Skeletal muscle tissue (tissue), 4 donors: Measurements from ENCODE around the gene NDRG4. TPM values are rescaled to one million over a fixed set of nuclear protein-coding genes. Genes with fewer than 3 reads are reported as not detected.
A peak's percentile ranks its signal among the peaks of the same experiment; 100 is the strongest.

ENCODE experiments used
- H3K27ac ChIP-seq: one replicate; pipeline ENCODE4 v1.7.0; 2013; ENCODE audit warnings: mild to moderate bottlenecking, low read depth, low read length, inconsistent platforms
- H3K27me3 ChIP-seq, 3 donors: one replicate each; pipeline ENCODE4 v1.7.0; 2013; ENCODE audit warnings: low read length in 3 of 3; ENCODE audit not compliant: control insufficient read depth in 3 of 3, insufficient read depth in 3 of 3
- H3K36me3 ChIP-seq, 3 donors: one replicate each; pipeline ENCODE4 v1.7.0; 2013; ENCODE audit warnings: low read length in 3 of 3; ENCODE audit not compliant: control insufficient read depth in 3 of 3, insufficient read depth in 3 of 3
- H3K4me1 ChIP-seq, 3 donors: one replicate each; pipeline ENCODE4 v1.7.0; 2013; ENCODE audit warnings: low read length in 3 of 3, mild to moderate bottlenecking in 3 of 3; ENCODE audit not compliant: control insufficient read depth in 3 of 3, insufficient read depth in 3 of 3
- H3K4me3 ChIP-seq, 3 donors: one replicate each; pipeline ENCODE4 v1.7.0; 2013; ENCODE audit warnings: low read length in 3 of 3
- H3K9ac ChIP-seq, 3 donors: one replicate each; pipeline ENCODE4 v1.7.0; 2013; ENCODE audit warnings: low read length in 3 of 3, mild to moderate bottlenecking in 3 of 3, moderate library complexity in 2 of 3, low read depth in 1 of 3
- H3K9me3 ChIP-seq, 3 donors: one replicate each; pipeline ENCODE4 v1.7.0; 2013; ENCODE audit warnings: low read length in 3 of 3; ENCODE audit not compliant: control insufficient read depth in 3 of 3
- total RNA-seq: library from RNA; depleted of rRNA; stranded (reverse); fragments of >200 nt; gene quantifications from one replicate; pipeline ENCODE4 v1.2.3, GENCODE V29; 2014
- donor health status: Osteomylitis.

NDRG4 gene
- total RNA-seq, 1 donor from 2014 or later: 11.5 TPM

DNA sequence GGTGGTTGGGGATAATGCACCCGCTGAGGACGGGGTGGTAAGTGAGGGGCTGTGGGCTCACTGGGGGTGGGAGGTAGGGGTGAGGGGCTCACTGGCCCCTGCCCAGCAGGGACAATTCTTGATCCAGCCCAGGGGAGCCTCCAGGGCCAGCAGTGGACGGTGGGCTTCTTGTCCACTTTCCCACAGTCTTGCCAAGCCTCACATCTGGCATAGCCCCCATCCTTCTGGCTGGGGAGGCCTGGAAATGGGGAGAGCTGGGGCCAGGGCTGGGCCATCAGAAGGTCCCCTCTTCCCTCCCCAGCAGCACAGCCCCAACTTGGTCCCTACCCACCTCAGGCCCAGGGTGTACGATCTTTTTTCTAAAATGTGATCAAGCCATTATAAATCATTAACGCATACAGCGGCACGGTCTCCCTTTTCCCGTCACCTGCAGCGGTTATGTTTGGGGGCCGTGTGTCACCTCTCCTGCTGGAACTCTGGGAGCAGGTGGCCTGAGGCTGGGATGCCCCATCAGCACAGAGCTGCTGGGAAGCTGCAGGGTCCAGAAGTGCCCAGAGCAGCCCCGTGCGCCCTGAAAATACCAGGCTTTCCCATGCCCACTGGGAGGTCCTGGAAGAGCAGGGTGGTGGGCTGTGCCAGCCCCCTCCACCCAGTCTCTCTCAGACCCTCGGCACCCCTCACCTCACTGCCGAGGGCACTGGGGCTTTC, 8.2 kb downstream of the NDRG4 start:
- no peak overlapping the region for H3K4me3 ChIP-seq
- H3K27ac ChIP-seq: no peak overlapping the region
- H3K4me1 ChIP-seq: peaks cover 0 to 10% (median 3%) of the 10 kb centered on the region in 3 donors
- H3K36me3 ChIP-seq: no peaks in the 10 kb centered on the region
- H3K9ac ChIP-seq: no peak overlapping the region
- H3K9me3 ChIP-seq: no peaks in the 10 kb centered on the region
- peaks cover 12 to 16% (median 14%) of the 10 kb centered on the region in 3 donors for H3K27me3 ChIP-seq

DNA sequence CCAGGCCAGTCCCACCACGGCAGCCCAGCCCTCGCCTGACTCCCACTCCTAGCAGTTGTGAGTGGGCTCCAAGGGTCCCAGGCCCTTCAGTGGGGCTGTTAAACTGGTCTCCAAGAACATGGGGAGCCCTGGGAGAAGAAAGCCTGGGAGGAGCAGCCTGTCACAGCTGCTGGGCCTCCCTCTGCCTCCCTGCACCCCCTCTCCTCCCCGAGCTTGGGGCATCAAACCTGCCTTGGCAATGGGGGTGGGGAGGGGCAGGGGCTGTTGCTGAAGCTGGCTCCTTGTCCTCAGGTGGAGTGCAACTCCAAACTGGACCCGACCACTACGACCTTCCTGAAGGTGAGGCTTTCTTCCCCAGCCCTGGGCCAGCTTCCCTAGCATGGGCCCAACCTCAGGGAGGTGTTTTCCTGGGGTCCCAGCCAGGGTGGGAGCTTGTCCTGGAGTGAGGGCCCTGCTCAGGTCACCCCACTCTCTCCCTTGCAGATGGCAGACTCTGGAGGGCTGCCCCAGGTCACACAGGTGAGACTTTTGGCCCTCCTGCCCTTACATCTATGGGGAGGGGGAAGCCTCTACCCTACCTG, 8.8 kb downstream of the NDRG4 start:
- Histone ChIP-seq H3K4me3 (no peak overlapping the region), H3K4me1 (peaks cover 0 to 10% (median 3%) of the 10 kb centered on the region in 3 donors), H3K27me3 (peaks cover 7 to 13% (median 7%) of the 10 kb centered on the region in 3 donors), H3K27ac (no peak overlapping the region), H3K9me3 (no peaks in the 10 kb centered on the region), H3K9ac (no peak overlapping the region), H3K36me3 (no peaks in the 10 kb centered on the region)

DNA sequence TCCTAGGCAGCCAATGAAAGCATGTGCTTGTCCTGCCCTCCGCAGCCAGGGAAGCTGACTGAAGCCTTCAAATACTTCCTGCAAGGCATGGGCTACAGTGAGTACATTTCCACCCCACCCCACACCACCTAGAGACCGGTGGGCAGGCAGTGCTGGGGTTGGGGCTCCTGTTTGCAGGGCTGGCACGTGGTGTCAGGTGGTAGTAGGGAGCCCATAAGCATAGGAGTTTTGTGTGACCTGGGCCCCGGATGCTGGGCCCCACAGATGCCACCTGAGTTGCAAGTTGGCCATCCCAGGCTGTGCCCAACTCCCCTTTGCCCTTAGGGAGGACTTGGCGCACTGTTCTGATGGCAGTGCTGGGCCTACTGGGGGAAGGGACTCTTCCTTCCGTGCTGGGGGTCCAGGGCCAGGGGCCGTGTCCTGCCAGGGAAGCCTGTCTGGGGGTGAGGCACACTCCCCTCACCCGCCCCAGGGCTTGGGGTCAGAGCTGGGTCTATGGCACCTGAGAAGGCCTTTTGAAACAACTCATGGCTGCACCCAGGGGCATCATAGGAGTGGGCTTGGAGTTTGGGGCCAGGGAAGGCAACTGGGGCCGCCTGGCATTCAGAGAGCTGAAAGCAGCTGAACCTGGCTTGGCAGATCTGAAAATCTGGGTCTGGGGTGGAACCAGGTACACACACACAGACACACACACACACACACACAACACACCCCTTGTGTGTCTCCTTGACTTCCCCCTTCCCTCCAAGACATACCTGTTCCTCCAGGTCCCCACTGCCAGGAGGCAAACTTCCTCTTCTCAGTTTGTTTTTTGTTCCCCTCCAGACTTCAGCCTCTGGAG, 9.5 kb downstream of the NDRG4 start:
- peaks cover 0 to 10% (median 3%) of the 10 kb centered on the region in 3 donors for H3K4me1 ChIP-seq
- H3K4me3 ChIP-seq: no peak overlapping the region
- H3K27ac ChIP-seq: no peak overlapping the region
- H3K9me3 ChIP-seq: no peaks in the 10 kb centered on the region
- no peaks in the 10 kb centered on the region for H3K36me3 ChIP-seq
- H3K27me3 ChIP-seq: peaks cover under 1 to 11% (median 5%) of the 10 kb centered on the region in 3 donors
- H3K9ac ChIP-seq: no peak overlapping the region

DNA sequence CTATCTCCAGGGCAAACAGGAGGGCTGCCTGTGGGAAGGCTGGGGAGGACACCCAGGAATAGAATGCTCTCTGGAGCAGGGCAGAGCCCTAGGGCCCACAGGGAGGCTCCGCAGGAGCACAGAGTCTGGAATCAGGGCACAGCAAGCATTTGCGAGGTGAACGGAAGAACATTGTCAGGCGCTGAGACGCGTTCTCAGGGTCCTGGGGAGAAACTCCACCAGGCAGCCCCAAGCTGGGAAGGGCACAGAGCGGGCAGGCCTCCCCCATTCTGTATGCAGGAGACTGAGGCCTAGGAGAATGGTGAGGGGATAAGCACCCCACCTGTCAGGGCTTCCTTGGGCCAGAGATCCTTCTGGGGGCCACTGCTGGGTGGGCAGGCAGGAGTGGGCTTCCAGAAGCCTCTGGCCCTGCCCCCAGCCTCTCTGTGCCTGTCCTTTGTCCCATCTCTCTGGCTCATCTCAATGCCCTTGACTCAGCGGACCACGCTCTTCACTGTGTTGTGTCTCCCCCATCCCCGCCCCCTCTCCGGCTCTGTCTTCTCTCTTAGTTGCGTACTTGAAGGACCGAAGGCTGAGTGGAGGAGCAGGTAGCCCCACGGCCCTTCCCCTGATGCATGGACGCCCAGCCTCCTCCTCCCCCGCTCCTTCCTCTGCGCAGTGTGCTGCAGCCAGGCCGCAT, 10.3 kb downstream of the NDRG4 start:
- Histone ChIP-seq H3K27ac (no peak overlapping the region), H3K4me3 (no peak overlapping the region), H3K4me1 (peaks cover 5 to 16% (median 7%) of the 10 kb centered on the region in 3 donors), H3K9ac (no peak overlapping the region), H3K36me3 (no peaks in the 10 kb centered on the region), H3K27me3 (peaks cover 0 to 11% (median 5%) of the 10 kb centered on the region in 3 donors), H3K9me3 (no peaks in the 10 kb centered on the region)

DNA sequence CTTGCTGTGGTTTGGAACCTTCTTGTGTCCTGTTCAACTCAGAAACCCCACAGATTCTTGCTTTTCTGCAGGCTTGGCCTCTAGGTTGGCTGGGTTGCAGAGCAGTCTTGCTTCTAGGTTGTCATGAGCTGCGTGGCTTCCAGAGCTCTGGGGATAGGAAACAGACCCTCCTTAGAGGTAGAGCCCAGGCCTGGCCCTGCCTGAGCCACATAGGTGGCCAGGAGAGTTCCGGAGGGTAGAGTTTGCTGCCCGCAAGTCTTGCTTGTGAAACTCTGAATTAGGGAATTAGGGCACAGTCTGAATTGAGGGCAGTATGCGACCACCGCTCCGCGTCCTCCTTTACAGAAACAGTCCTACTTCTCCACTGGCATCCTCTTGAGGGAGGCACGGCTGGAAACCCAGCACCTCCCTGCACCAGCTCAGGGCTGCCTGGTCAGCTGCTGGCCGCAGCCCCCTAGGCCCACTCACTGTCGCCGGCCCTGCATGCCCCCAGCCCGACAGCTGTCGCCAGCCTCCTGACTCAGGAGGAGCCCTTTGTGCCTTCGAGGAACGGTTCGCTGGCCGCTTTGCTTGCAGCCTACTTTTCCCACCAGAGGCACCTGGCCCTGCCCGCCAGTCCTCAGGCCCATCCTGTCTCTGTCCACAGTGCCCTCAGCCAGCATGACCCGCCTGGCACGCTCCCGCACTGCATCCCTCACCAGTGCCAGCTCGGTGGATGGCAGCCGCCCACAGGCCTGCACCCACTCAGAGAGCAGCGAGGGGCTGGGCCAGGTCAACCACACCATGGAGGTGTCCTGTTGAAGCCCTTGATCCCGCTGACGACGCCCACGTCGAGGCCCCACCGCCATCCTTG, 11.1 kb downstream of the NDRG4 start:
- H3K36me3 ChIP-seq: no peaks in the 10 kb centered on the region
- no peaks in the 10 kb centered on the region for H3K9me3 ChIP-seq
- H3K27ac ChIP-seq: no peak overlapping the region
- peak overlapping the region in 1 of 3 donors; percentile 33 for H3K9ac ChIP-seq
- H3K4me3 ChIP-seq: no peak overlapping the region
- peaks cover 0 to 11% (median 5%) of the 10 kb centered on the region in 3 donors for H3K27me3 ChIP-seq
- peaks cover 5 to 20% (median 7%) of the 10 kb centered on the region in 3 donors for H3K4me1 ChIP-seq

DNA sequence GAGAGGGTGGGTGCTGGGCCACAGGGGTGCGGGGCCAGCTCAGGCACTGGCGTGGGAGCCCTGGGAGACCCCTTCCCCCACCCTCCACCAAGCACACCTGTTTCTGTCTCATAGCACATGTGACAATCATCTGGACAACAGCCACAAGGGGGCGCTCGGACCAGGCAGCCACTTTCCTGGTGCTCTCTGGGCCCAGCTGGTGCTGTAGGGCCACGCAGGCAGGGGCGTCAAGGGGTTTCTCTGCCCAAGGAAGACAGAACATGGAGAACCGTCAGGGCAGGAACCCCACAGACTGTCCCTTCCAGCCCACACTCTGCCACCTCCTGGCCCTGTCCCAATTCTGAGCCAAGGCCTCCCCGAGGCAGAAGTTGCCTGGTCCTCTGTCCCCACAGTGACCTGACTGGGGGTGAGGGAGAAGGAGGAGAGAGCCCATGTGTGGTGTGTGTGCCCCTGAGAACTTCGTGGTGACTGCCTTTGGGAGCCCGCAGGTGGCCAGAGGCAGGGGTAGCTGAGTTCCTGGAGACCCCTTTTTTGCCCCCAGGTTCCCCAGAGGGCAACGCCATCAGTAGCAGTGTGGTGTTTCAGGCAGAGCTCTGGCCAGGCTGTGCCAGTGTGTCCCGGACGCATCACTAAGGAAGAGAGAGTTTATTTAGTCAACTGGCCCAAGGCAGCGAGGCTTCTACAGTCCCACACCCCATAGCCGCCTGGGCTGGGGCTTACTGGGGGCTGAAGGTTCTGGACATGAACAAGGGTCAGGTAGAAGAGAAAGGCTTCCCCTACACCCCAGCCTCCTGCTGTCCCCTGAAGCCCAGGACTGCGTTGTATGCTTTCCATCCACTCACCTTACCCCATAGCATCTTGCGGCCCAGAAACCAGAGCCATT, 12.2 kb downstream of the NDRG4 start:
- peaks cover 0 to 3% (median 0%) of the 10 kb centered on the region in 3 donors for H3K36me3 ChIP-seq
- H3K27ac ChIP-seq: no peak overlapping the region
- H3K9ac ChIP-seq: peak overlapping the region in 1 of 3 donors; percentile 33
- no peak overlapping the region for H3K4me3 ChIP-seq
- peaks cover 11 to 27% (median 15%) of the 10 kb centered on the region in 3 donors for H3K4me1 ChIP-seq
- peaks cover 0 to 5% (median under 1%) of the 10 kb centered on the region in 3 donors for H3K27me3 ChIP-seq
- no peaks in the 10 kb centered on the region for H3K9me3 ChIP-seq

DNA sequence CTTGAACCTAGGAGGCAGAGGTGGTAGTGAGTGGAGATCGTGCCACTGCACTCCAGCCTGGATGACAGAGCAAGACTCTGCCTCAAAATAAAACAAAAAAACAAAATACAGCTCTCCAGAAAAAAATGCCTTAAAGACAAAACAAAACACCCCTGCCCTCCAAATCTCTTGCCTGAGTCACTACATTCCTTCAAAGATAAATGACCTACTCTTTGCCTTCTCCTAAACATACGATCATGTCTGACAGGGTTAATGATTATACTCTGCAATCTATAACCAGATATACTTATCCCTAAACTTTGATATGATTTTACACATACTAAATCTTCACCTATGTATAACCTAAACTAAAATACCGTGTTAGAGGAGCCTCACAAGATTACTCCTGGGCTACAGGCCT, 13.9 kb downstream of the NDRG4 start:
- Histone ChIP-seq H3K27me3 (no peaks in the 10 kb centered on the region), H3K27ac (no peak overlapping the region), H3K36me3 (peaks cover 10 to 12% (median 12%) of the 10 kb centered on the region in 3 donors), H3K4me1 (peaks cover 11 to 27% (median 15%) of the 10 kb centered on the region in 3 donors), H3K9me3 (no peaks in the 10 kb centered on the region), H3K4me3 (no peak overlapping the region), H3K9ac (no peak overlapping the region)

DNA sequence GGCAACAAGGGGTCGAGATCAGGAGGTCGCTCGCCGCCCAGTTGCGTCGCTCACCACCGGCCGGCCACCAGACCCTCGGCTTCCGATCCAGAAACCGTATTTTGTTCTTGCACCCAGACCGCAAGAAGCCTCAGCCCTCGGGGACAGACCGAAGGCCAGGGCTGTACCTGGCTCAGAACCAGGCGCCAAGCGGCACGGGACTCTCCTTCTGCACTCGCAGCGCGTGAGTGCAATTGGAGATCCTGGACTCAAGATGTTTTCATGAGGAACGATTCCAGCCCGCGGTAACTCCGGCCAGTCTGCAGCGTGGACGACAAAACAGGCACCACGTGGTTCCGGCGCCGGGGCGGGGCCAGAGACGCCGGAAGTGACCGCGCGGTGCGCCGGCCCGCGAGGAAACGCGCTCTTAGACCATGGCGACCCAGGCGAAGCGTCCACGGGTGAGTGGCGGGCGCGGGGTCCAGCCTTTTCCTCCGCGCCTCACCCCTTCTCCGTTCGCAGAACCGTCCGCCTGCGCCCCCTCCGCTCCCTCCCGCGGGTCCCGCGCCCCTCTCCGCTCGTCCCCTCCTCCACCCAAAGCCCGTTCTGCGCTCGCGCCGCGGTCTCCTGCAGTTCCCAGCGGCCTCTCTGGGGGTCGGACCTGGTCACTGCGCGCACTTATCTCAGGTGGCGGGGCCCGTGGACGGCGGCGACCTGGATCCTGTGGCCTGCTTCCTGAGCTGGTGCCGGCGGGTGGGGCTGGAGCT, 15.4 kb downstream of the NDRG4 start, which contains the start of gene SETD6:
TSS of gene SETD6 (plus strand) at position 393 of the 746 bp plus-strand sequence. CDS start at position 414, 21 bp downstream.
- H3K36me3 ChIP-seq: peaks cover 21 to 25% (median 24%) of the 10 kb centered on the region in 3 donors
- peak within 1 kb of the TSS; percentile 91 to 95 (median 95) for H3K4me3 ChIP-seq
- H3K9ac ChIP-seq: peak within 1 kb of the TSS; percentile 78 to 93 (median 88)
- H3K27ac ChIP-seq: peak within 1 kb of the TSS; percentile 91
- peaks cover 11 to 27% (median 15%) of the 10 kb centered on the region in 3 donors for H3K4me1 ChIP-seq
- H3K9me3 ChIP-seq: no peaks in the 10 kb centered on the region
- no peaks in the 10 kb centered on the region for H3K27me3 ChIP-seq
